ENCODE measurements around the gene NXPH4.

Gene NXPH4

GRCh38 chr12:57214398-57214781 is 2.2 kb upstream of the NXPH4 start:
- Mint-ChIP-seq H3K4me3 (no peak overlapping the region), H3K27me3 (peaks cover 56% of the 10 kb centered on the region), H3K36me3 (ENCODE audit: low read depth) (no peaks in the 10 kb centered on the region), H3K27ac (no peak overlapping the region), H3K9me3 (no peaks in the 10 kb centered on the region), H3K4me1 (ENCODE audit: low read depth) (peaks cover 29% of the 10 kb centered on the region)
- DNase-seq, result peak; percentile 79

GRCh38 chr12:57215065-57215464 is 1.5 kb upstream of the NXPH4 start:
- Mint-ChIP-seq H3K9me3 (no peaks in the 10 kb centered on the region), H3K4me3 (no peak overlapping the region), H3K27ac (no peak overlapping the region), H3K4me1 (ENCODE audit: low read depth) (peaks cover 32% of the 10 kb centered on the region), H3K36me3 (ENCODE audit: low read depth) (no peaks in the 10 kb centered on the region), H3K27me3 (peaks cover 62% of the 10 kb centered on the region)
- no peak for DNase-seq

GRCh38 chr12:57215668-57216013 is 953 bp upstream of the NXPH4 start:
- Mint-ChIP-seq H3K27ac (no peak overlapping the region), H3K4me1 (ENCODE audit: low read depth) (peaks cover 34% of the 10 kb centered on the region), H3K4me3 (peak overlapping the region; percentile 26), H3K36me3 (ENCODE audit: low read depth) (no peaks in the 10 kb centered on the region), H3K9me3 (no peaks in the 10 kb centered on the region), H3K27me3 (peaks cover 65% of the 10 kb centered on the region)
- DNase-seq, result peak; percentile 55

- peak overlapping the region; percentile 73 for H3K4me3 Mint-ChIP-seq
- no peaks in the 10 kb centered on the region for H3K9me3 Mint-ChIP-seq
- no peaks in the 10 kb centered on the region for H3K36me3 Mint-ChIP-seq (ENCODE audit: low read depth)
- peaks cover 81% of the 10 kb centered on the region for H3K27me3 Mint-ChIP-seq
- H3K27ac Mint-ChIP-seq, result peak overlapping the region; percentile 48
- H3K4me1 Mint-ChIP-seq (ENCODE audit: low read depth), result peaks cover 46% of the 10 kb centered on the region
- DNase-seq, result peak; percentile 58
Observed at GRCh38 chr12:57216921-57217879, 606 bp downstream of the NXPH4 start.

- Mint-ChIP-seq H3K36me3 (ENCODE audit: low read depth) (no peaks in the 10 kb centered on the region), H3K27ac (no peak overlapping the region), H3K4me3 (no peak overlapping the region), H3K4me1 (ENCODE audit: low read depth) (peaks cover 52% of the 10 kb centered on the region), H3K27me3 (peaks cover 91% of the 10 kb centered on the region), H3K9me3 (no peaks in the 10 kb centered on the region)
- DNase-seq, result no peak
Observed at GRCh38 chr12:57218030-57218853, 1.6 kb downstream of the NXPH4 start.

- H3K4me1 Mint-ChIP-seq (ENCODE audit: low read depth), result peaks cover 45% of the 10 kb centered on the region
Observed at GRCh38 chr12:57219205-57219992, 2.8 kb downstream of the NXPH4 start.

GRCh38 chr12:57219993-57220754 is 3.6 kb downstream of the NXPH4 start:
- Mint-ChIP-seq H3K9me3 (no peaks in the 10 kb centered on the region), H3K27me3 (peaks cover 90% of the 10 kb centered on the region), H3K36me3 (ENCODE audit: low read depth) (no peaks in the 10 kb centered on the region), H3K4me3 (no peak overlapping the region), H3K27ac (no peak overlapping the region), H3K4me1 (ENCODE audit: low read depth) (peaks cover 48% of the 10 kb centered on the region)
- DNase-seq, result no peak

More at GRCh38 chr12:57219205-57219992, 2.8 kb downstream of the NXPH4 start:
- no peak overlapping the region for H3K4me3 Mint-ChIP-seq
- no peaks in the 10 kb centered on the region for H3K9me3 Mint-ChIP-seq
- H3K27ac Mint-ChIP-seq, result no peak overlapping the region
- H3K27me3 Mint-ChIP-seq, result peaks cover 91% of the 10 kb centered on the region
- no peaks in the 10 kb centered on the region for H3K36me3 Mint-ChIP-seq (ENCODE audit: low read depth)
- no peak for DNase-seq

GRCh38 chr12:57220770-57221168 is 4.2 kb downstream of the NXPH4 start:
- Mint-ChIP-seq H3K4me3 (no peak overlapping the region), H3K36me3 (ENCODE audit: low read depth) (no peaks in the 10 kb centered on the region), H3K4me1 (ENCODE audit: low read depth) (peaks cover 46% of the 10 kb centered on the region), H3K27ac (no peak overlapping the region), H3K9me3 (no peaks in the 10 kb centered on the region), H3K27me3 (peaks cover 89% of the 10 kb centered on the region)
- DNase-seq, result no peak

- no peaks in the 10 kb centered on the region for H3K9me3 Mint-ChIP-seq
- no peak overlapping the region for H3K27ac Mint-ChIP-seq
- peaks cover 91% of the 10 kb centered on the region for H3K27me3 Mint-ChIP-seq
- no peak overlapping the region for H3K4me3 Mint-ChIP-seq
- no peak for DNase-seq
- peaks cover 47% of the 10 kb centered on the region for H3K4me1 Mint-ChIP-seq (ENCODE audit: low read depth)
- no peaks in the 10 kb centered on the region for H3K36me3 Mint-ChIP-seq (ENCODE audit: low read depth)
Observed at GRCh38 chr12:57221169-57221917, 4.7 kb downstream of the NXPH4 start.

GRCh38 chr12:57222286-57223190 is 5.9 kb downstream of the NXPH4 start:
- Mint-ChIP-seq H3K9me3 (no peaks in the 10 kb centered on the region), H3K36me3 (ENCODE audit: low read depth) (no peaks in the 10 kb centered on the region), H3K27ac (no peak overlapping the region), H3K27me3 (peaks cover 93% of the 10 kb centered on the region), H3K4me3 (no peak overlapping the region), H3K4me1 (ENCODE audit: low read depth) (peaks cover 50% of the 10 kb centered on the region)
- DNase-seq, result no peak

- Mint-ChIP-seq H3K9me3 (no peaks in the 10 kb centered on the region), H3K27ac (no peak overlapping the region), H3K27me3 (peaks cover 86% of the 10 kb centered on the region), H3K4me1 (ENCODE audit: low read depth) (peaks cover 52% of the 10 kb centered on the region), H3K4me3 (no peak overlapping the region), H3K36me3 (ENCODE audit: low read depth) (no peaks in the 10 kb centered on the region)
- no peak for DNase-seq
Observed at GRCh38 chr12:57223191-57224165, 6.9 kb downstream of the NXPH4 start.

Data from activated T-cell treated with anti-CD3 and anti-CD28 coated beads, Interleukin-2, amount 50 U/mL, for 24 hours (primary cell).